ENCODE results near the gene CARD19. TPM values are rescaled to one million over a fixed set of nuclear protein-coding genes. Genes with fewer than 3 reads are reported as not detected.

The CARD19 gene
- total RNA-seq, 1 experiment from 2014 or later: 97.5 TPM

DNA sequence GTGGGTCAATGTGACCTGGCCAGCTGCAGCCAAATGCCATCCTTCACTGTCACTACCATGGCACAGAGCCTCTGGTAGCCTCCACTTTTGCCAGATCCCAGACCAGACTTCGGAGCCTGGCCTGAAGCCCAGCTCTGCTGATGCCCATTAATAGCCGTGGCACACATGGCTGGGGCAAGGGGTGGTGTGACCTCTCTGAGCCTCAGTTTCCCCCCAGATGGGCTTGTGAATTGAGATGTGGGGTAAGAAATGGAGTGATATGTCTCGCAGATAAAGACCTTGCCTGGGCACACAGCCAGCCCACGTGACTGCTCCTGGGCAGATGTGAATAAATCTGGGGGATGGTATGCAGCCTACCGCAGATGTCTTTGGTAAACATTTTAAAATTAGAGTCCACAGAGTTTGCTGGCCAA, 23.6 kb upstream of the CARD19 start:
- H3K79me2 ChIP-seq (ENCODE audit: low read depth): no peaks in the 10 kb centered on the region
- H3K4me2 ChIP-seq: no peak overlapping the region
- BruUV-seq (replicated peaks): no TSS peak
- H3K36me3 ChIP-seq (ENCODE audit: low read depth): no peaks in the 10 kb centered on the region
- H3K27ac ChIP-seq: no peak overlapping the region
- H3K4me3 ChIP-seq: no peak overlapping the region
- intact Hi-C loops (cut with micrococcal nuclease; ENCODE audit: unreplicated experiment): no loop called here
- no peaks in the 10 kb centered on the region for H3K9me3 ChIP-seq (ENCODE audit: insufficient read depth, low read depth)
- H3K4me1 ChIP-seq (replicated peaks; ENCODE audit: insufficient read depth): no peaks in the 10 kb centered on the region
- H2AFZ ChIP-seq: no peak overlapping the region
- H3K27me3 ChIP-seq (ENCODE audit: insufficient read depth, low read depth): no peaks in the 10 kb centered on the region
- no peak for DNase-seq
- POLR2A ChIA-PET (ENCODE audit: unreplicated experiment): no interaction called here
- no peaks in the 10 kb centered on the region for H3F3A ChIP-seq (ENCODE audit: insufficient read depth, low read depth)
- no peaks in the 10 kb centered on the region for H4K20me1 ChIP-seq (ENCODE audit: insufficient read depth)
- H3K9me2 ChIP-seq (ENCODE audit: insufficient read depth): no peaks in the 10 kb centered on the region
- TF ChIP-seq EZH2 (IDR thresholded peaks at IDR 0.05; ENCODE audit: low read depth): no peak
- TF ChIP-seq, protein P1, sequence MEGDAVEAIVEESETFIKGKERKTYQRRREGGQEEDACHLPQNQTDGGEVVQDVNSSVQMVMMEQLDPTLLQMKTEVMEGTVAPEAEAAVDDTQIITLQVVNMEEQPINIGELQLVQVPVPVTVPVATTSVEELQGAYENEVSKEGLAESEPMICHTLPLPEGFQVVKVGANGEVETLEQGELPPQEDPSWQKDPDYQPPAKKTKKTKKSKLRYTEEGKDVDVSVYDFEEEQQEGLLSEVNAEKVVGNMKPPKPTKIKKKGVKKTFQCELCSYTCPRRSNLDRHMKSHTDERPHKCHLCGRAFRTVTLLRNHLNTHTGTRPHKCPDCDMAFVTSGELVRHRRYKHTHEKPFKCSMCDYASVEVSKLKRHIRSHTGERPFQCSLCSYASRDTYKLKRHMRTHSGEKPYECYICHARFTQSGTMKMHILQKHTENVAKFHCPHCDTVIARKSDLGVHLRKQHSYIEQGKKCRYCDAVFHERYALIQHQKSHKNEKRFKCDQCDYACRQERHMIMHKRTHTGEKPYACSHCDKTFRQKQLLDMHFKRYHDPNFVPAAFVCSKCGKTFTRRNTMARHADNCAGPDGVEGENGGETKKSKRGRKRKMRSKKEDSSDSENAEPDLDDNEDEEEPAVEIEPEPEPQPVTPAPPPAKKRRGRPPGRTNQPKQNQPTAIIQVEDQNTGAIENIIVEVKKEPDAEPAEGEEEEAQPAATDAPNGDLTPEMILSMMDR (conservative IDR thresholded peaks at IDR 0.05): no peak
- CTCF ChIA-PET: no interaction called here

DNA sequence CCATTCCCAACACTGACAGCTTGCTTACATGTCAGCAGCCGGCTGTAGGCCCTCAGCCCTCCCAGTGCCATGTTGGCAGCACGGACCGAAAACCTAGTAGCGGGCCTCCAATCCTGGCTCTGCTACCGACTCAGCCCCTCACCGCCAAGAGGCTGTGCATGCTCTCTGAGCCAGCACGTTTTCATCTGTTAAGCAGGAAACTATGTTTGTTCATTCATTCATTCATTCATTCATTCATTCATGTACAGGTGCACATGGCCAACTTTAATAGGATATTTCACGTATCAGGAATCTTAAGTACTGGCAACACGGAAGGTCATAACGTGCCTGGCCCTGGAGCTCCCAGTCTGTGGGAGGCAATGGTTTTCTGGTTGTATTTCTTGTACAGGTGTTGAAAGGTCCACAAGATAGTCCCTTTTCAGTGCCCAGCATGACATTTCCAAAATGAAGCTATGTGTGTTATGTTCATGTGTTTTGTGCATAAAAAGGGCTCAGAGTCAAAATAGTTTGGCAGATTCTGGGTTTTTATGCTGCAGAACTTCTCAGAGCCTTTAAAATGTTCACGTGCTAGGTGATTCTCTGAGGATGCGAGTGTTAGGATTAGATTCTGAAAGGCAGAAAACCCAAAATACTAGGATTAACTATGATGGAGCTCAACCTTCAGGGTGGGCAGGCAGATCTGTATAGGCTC, 19.8 kb upstream of the CARD19 start:
- no peak for TF ChIP-seq EZH2 (IDR thresholded peaks at IDR 0.05; ENCODE audit: low read depth)
- TF ChIP-seq, protein P1 (conservative IDR thresholded peaks at IDR 0.05): no peak
- Histone ChIP-seq H3K27ac (no peak overlapping the region), H2AFZ (no peak overlapping the region), H3K4me2 (no peak overlapping the region), H3K9me3 (ENCODE audit: insufficient read depth, low read depth) (no peaks in the 10 kb centered on the region), H4K20me1 (ENCODE audit: insufficient read depth) (no peaks in the 10 kb centered on the region), H3K4me3 (no peak overlapping the region), H3K4me1 (replicated peaks; ENCODE audit: insufficient read depth) (no peaks in the 10 kb centered on the region), H3K79me2 (ENCODE audit: low read depth) (no peaks in the 10 kb centered on the region), H3K27me3 (ENCODE audit: insufficient read depth, low read depth) (no peaks in the 10 kb centered on the region), H3K36me3 (ENCODE audit: low read depth) (no peaks in the 10 kb centered on the region), H3K9me2 (ENCODE audit: insufficient read depth) (no peaks in the 10 kb centered on the region), H3F3A (ENCODE audit: insufficient read depth, low read depth) (no peaks in the 10 kb centered on the region)
- BruUV-seq (replicated peaks): no TSS peak
- DNase-seq: no peak
- ChIA-PET CTCF (interaction anchor here (0.5 kb wide), 1 partner anchor 292 kb away, joined by 7 read pairs; no protein-coding TSS in a partner anchor), POLR2A (ENCODE audit: unreplicated experiment) (no interaction called here)
- intact Hi-C loops (cut with micrococcal nuclease; ENCODE audit: unreplicated experiment): no loop called here

DNA sequence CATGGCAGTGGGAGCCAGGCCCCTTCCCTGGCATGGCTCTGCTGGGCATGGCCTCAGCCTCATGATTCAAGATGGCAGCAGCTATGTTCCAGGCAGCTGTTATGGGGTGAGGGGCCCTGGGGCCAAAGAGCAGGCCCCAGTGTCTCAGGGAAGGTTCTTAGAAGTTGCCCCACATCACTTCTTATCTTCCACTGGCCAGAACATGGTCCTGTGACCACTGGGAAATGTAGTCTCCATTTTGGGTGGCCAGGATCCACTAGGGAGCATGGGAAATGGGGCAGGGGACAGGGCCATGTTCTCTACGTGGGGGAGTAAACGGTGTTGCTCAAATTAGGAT, 19.3 kb upstream of the CARD19 start:
- Histone ChIP-seq H3F3A (ENCODE audit: insufficient read depth, low read depth) (no peaks in the 10 kb centered on the region), H2AFZ (no peak overlapping the region), H3K27me3 (ENCODE audit: insufficient read depth, low read depth) (no peaks in the 10 kb centered on the region), H3K79me2 (ENCODE audit: low read depth) (no peaks in the 10 kb centered on the region), H3K4me3 (no peak overlapping the region), H3K9me2 (ENCODE audit: insufficient read depth) (no peaks in the 10 kb centered on the region), H3K36me3 (ENCODE audit: low read depth) (no peaks in the 10 kb centered on the region), H3K27ac (no peak overlapping the region), H3K4me2 (no peak overlapping the region), H3K9me3 (ENCODE audit: insufficient read depth, low read depth) (no peaks in the 10 kb centered on the region), H3K4me1 (replicated peaks; ENCODE audit: insufficient read depth) (no peaks in the 10 kb centered on the region), H4K20me1 (ENCODE audit: insufficient read depth) (no peaks in the 10 kb centered on the region)
- no TSS peak for BruUV-seq (replicated peaks)
- CTCF ChIA-PET: interaction anchor here (0.5 kb wide), 1 partner anchor 292 kb away, joined by 7 read pairs; no protein-coding TSS in a partner anchor
- TF ChIP-seq, protein P1 (conservative IDR thresholded peaks at IDR 0.05): no peak
- no peak for DNase-seq
- intact Hi-C loops (cut with micrococcal nuclease; ENCODE audit: unreplicated experiment): no loop called here
- POLR2A ChIA-PET (ENCODE audit: unreplicated experiment): no interaction called here
